Adipose tissue (tissue), 3 donors: ENCODE results near the gene KCNQ2. TPM values are rescaled to one million over a fixed set of nuclear protein-coding genes. Genes with fewer than 3 reads are reported as not detected.

Source experiments
- H3K27ac ChIP-seq: one replicate; pipeline ENCODE4 v1.5.1; 2013; ENCODE audit warnings: low read depth, low read length
- WGBS, 3 donors: extraction: QIAGEN DNeasy Blood & Tissue Kit; methylation state at CpG; one replicate each; pipeline ENCODE4 v1.1.7; 2013; 5-methylcytosine and 5-hydroxymethylcytosine counted together
- polyA plus RNA-seq, 3 donors: library from polyadenylated mRNA; stranded (reverse); fragments of 200-250 nt; gene quantifications; one replicate each; pipeline ENCODE4 v1.2.3, GENCODE V29; 2013
- donor health status: healthy with polysubstance abuse.
- donor health status: Bipolar disorder and iron deficiency.
- donor health status: healthy.

Gene KCNQ2
- polyA plus RNA-seq, 3 donors, result 0.10 to 1.6 TPM; not detected in 1

- H3K27ac ChIP-seq, result no peak overlapping the region
- WGBS, 3 donors, result 53 to 79% (median 78%) methylated on average over 30 to 34 of the region's 34 CpGs
Measured at GRCh38 chr20:63404129-63405085, 68.0 kb downstream of the KCNQ2 start.

DNA sequence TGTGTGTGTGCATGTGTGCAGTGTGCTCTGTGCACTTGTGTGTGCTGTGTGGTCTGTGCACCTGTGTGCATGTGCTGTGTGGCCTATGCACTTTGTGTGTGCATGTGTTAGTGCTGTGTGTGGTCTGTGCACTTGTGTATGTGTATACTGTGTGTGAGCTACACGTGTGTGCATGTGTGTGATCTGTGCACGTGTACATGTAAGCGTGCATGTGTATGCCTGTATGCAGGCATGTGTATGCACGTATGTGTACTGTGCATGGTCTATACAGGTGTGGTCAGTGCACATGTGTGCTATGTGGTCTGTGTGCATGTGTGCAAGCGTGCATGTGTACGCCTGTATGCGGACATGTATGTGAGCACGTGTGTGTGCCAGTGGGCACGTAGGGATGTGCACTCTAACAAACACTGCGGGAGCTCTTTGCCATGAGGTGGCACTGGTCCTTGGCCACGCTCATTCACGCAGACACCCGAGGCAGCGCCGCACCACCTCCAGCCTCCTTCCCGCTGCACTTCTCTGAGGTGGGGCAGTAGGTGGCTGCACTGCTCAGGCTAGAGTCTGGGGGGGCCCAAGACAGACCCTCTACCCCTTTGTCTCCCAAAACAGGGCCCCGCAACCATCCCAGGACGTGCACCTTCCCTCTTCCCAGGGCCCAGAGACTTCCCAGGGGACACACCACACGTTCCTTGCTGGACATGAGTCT lies 68.9 kb downstream of the KCNQ2 start:
- WGBS, 3 donors, result 74 to 84% (median 83%) methylated on average over 19 of the region's 19 CpGs
- no peak overlapping the region for H3K27ac ChIP-seq

- no peak overlapping the region for H3K27ac ChIP-seq
- 35 to 53% (median 38%) methylated on average over 9 of the region's 9 CpGs for WGBS, 3 donors
Measured at GRCh38 chr20:63402860-63403220, 69.6 kb downstream of the KCNQ2 start.

GRCh38 chr20:63402181-63402859 lies 70.1 kb downstream of the KCNQ2 start:
- 51 to 62% (median 56%) methylated on average over 24 of the region's 24 CpGs for whole genome bisulfite sequencing, 3 donors
- H3K27ac ChIP-seq, result no peak overlapping the region

GRCh38 chr20:63401384-63402110 lies 70.9 kb downstream of the KCNQ2 start:
- 61 to 72% (median 69%) methylated on average over 29 of the region's 29 CpGs for WGBS, 3 donors
- no peak overlapping the region for H3K27ac ChIP-seq

DNA sequence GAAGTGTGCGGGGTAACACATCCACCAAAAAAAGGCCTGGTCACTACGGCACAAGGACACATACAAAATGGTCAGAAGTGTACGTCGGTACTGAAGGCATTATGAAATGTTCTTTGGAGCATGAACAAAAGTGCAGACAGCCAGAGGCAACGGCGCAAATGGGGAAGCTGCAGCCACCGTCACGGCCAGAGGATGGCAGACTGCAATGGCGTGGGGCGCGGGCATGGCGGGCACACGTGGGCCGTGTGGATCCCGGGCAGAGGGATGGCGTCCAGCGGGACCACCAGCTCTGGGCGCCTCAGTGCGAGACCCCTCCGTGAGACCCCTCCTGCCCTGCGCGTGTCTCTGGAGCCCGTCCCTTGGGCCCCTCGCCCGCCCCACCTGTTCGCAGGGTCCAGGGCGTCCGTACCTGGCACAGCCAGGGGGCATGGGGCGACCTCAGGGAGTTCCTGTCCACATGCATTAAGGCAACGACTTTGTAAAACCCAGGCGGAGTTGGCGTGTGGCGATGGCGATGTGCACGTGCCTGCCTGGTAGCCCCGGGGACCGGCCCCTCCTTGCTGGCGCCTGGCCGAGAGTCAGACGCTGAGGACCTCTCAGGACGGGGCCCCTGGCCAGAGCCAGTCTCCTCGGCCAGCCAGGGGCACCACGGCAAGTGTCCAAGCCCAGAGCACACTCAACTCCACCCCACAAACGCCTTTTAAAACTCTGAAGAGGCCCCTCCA lies 71.8 kb downstream of the KCNQ2 start:
- WGBS, 3 donors, result 73 to 82% (median 77%) methylated on average over 43 to 44 of the region's 44 CpGs

GRCh38 chr20:63399596-63400375 lies 72.7 kb downstream of the KCNQ2 start:
- 73 to 90% (median 88%) methylated on average over 40 to 41 of the region's 41 CpGs for WGBS, 3 donors
- no peak overlapping the region for H3K27ac ChIP-seq

More for the DNA sequence above, 71.8 kb downstream of the KCNQ2 start:
- H3K27ac ChIP-seq, result no peak overlapping the region

- 77 to 84% (median 82%) methylated on average over 24 to 27 of the region's 27 CpGs for WGBS, 3 donors
- H3K27ac ChIP-seq, result no peak overlapping the region
Measured at GRCh38 chr20:63398744-63399514, 73.5 kb downstream of the KCNQ2 start.

DNA sequence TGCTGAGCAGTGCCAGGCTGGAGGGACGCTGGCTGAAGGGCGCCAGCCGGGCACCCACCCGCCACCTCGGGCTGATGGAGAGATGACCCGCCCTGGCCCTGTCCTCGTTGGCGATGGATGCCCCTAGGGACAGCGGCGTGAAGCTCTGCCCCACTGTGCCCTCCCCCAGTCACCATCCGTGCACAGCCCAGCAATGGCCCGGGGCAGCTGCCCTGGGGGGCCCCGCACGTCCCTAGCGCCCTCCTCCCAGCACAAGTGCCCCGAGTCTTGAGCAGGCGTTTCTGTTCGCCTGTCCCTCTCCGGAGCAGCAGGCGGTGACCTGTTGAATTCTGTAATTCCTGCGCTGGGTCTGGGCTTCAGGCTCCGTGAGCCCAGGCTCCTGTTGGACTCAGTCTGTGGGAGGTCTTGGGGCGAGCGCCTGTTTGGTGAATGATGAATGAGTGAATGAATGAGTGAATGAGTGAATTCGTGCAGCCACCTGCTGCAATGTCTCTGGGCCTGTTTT lies 74.5 kb downstream of the KCNQ2 start:
- WGBS, 3 donors, result 80 to 89% (median 81%) methylated on average over 24 to 25 of the region's 25 CpGs
- no peak overlapping the region for H3K27ac ChIP-seq

GRCh38 chr20:63397155-63397843 lies 75.2 kb downstream of the KCNQ2 start:
- H3K27ac ChIP-seq, result no peak overlapping the region
- WGBS, 3 donors, result 73 to 88% (median 79%) methylated on average over 30 of the region's 30 CpGs

DNA sequence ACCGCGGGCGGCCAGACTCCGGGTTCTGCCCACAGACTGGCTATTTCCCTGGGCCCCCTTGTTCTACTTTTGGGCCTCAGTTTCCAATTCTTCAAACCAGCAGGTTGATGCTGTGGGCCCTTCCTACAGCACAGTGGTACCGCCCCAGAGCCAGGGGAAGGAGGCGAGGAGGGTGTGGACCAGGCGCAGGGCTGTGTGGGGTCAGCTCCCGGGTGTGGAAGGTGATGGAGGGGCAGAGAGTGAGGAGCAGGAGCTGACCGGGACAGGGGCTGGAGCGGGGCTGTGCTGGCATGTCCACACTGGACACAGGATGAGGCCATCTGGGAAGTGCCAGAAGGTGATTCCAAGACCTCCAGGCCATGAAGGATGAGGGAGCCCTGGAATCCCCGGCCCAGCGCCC lies 76.2 kb downstream of the KCNQ2 start:
- no peak overlapping the region for H3K27ac ChIP-seq
- 85 to 91% (median 90%) methylated on average over 12 of the region's 12 CpGs for WGBS, 3 donors

DNA sequence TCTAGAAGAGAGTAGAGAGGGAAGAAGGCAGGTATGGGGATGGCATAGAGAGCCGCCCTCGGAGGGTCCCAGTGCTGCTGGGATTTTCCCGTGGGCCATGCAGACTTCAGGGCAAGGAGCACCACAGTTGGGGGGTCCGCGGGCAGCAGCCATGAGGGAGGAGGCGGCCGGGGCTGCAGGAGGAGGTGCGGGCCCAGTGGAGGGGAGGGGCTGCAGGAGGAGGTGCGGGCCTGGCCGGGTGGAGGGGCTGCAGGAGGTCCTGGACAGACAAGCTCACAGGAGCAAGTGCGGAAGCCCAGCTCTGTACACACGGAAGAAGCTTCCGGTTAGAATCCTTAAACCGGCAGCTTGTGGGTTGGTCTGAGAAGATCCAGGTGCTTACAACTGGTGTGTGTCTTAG lies 76.7 kb downstream of the KCNQ2 start:
- WGBS, 3 donors, result 56 to 77% (median 62%) methylated on average over 14 of the region's 14 CpGs
- H3K27ac ChIP-seq, result no peak overlapping the region

DNA sequence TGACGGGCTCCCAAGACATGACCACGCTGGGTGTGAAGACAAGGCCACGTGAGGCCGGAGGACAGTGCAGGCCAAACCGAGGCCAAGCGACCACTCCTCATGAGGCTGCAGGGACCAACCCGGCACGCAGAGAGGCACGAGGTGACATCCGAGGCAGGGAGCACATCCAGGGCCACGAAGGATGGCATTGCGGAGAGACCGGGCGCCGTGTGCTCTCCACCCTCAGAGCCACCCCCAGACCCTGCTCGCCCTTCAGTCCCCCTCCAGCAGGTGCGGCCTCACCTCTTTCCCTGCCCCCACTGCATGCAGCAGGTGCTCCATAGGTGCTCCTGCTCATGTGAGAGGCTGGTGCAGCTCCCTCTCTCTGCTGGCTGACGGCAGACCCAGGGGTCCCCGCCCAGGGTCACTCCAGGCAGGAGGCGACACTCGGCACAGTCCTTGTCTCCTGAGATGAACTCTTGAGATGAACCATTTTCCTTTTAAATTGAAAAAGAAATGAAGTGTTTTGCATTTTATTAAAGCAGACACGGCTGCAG lies 77.5 kb downstream of the KCNQ2 start:
- WGBS, 3 donors, result 63 to 80% (median 76%) methylated on average over 22 of the region's 22 CpGs
- no peak overlapping the region for H3K27ac ChIP-seq

DNA sequence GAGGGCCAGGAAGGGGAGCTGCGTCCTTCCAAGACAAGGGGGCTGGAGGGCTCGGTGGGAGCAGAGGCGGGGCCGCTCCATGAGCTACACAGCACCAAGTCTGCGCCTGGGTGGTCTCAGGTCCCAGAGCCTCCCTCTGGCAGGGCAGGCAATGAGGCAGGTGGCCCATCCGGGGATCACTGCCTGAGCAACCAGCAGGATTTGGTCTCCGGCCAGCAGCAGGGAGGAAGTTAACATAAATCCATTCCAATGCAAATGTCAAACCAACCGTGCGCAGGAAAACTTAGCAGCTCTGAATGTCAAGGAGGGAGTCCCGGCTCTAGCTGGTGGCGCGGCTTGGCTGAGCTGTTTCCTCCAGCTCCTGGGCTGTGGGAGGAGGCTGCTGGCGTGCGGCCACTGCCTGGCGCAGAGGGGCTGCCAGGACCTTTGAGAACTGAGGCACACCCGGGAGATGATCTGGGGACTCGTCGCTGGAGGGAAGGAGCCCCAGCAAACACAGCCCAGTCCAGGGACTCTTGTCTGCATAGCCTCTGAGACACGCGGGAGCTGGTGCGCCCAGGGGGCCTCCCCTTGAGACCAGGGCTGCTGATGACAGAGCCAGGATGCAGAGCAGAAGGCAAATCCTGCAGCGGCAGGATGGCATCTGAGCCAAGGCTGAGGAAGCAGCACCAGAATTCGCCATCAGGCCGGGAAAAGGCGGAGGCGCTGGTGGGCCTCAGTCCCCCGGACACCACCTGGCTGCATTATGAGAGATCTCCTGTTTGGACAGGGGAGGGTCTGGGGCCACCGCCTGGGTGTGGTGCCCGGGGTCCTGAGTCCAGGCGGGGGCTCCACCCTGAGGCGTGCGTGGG lies 78.2 kb downstream of the KCNQ2 start:
- H3K27ac ChIP-seq, result no peak overlapping the region
- 20 to 27% (median 21%) methylated on average over 32 of the region's 32 CpGs for WGBS, 3 donors

DNA sequence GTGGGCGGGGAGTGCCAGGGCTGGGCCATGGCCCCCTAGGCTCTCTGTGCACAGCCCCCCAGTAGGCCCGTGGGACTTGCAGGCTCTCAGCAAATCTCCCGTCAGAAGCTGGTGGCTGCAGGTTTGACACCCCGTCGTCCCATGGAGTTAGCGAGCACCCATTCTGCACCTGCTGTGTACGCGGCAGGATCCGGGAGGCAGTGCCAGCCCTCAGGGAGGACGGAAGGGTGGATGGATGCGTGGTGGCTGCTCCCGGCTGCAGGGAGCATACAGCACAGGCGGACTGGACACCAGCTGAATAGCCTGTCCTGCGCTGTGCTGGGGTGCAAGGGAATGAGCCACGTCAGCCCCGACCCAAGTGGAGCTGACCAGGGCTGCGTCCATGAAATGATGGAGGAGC lies 78.9 kb downstream of the KCNQ2 start:
- WGBS, 3 donors, result 71 to 81% (median 77%) methylated on average over 17 of the region's 17 CpGs
- no peak overlapping the region for H3K27ac ChIP-seq
